ENCODE results near the gene TLE2.

Gene TLE2

DNA sequence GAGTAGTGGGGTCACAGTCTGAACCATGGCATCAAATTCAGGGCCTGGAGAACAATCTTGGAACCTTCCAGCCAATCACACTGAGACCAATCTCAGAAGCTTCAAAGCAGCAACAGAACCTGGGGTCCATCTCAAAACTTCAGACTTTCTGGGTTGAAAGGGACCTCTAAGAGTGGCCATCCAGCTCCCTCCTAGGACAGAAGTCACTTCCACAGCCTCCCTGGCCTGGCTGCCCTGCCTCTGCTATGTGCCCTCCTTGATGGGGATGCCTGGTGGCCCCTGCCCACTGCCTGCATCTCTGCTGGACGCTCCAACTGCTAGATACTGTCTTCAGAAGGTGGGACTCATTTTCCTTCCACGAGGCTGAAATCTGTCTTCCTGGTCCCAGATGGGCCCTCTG is 1.8 kb downstream of the TLE2 start:
- Histone ChIP-seq H3K36me3 (ENCODE audit: control insufficient read depth in 2 of 2, insufficient read depth in 2 of 2, low read length in 2 of 2) (no peaks in the 10 kb centered on the region), H3K4me1 (ENCODE audit: control insufficient read depth in 2 of 2, insufficient read depth in 2 of 2, low read length in 2 of 2) (peaks cover 10% of the 10 kb centered on the region in 2 donors), H3K4me3 (ENCODE audit: low read length in 2 of 2) (no peak overlapping the region), H3K9me3 (ENCODE audit: control insufficient read depth in 2 of 2, low read length in 2 of 2) (no peaks in the 10 kb centered on the region), H3K27ac (ENCODE audit: low read depth in 2 of 2, low read length in 2 of 2) (no peak overlapping the region), H3K27me3 (ENCODE audit: control insufficient read depth in 2 of 2, insufficient read depth in 2 of 2, low read length in 2 of 2) (no peaks in the 10 kb centered on the region), H3K9ac (ENCODE audit: low read depth in 1 of 2, low read length in 2 of 2) (no peak overlapping the region)

DNA sequence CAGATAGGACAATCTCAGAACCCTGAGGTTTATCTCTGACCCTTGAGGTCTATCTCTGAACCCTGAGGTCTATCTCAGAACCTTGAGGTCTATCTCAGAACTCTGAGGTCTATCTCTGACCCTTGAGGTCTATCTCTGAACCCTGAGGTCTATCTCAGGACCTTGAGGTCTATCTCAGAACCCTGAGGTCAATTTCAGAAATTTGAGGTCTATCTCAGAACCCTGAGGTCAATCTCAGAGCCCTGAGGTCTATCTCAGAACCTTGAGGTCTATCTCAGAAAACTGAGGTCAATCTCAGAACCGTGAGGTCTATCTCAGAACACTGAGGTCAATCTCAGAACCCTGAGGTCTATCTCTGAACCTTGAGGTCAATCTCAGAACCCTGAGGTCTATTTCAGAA is 2.3 kb downstream of the TLE2 start:
- no peak overlapping the region for H3K27ac ChIP-seq (ENCODE audit: low read depth in 2 of 2, low read length in 2 of 2)
- no peaks in the 10 kb centered on the region for H3K27me3 ChIP-seq (ENCODE audit: control insufficient read depth in 2 of 2, insufficient read depth in 2 of 2, low read length in 2 of 2)
- no peaks in the 10 kb centered on the region for H3K9me3 ChIP-seq (ENCODE audit: control insufficient read depth in 2 of 2, low read length in 2 of 2)
- H3K36me3 ChIP-seq (ENCODE audit: control insufficient read depth in 2 of 2, insufficient read depth in 2 of 2, low read length in 2 of 2): no peaks in the 10 kb centered on the region
- no peak overlapping the region for H3K9ac ChIP-seq (ENCODE audit: low read depth in 1 of 2, low read length in 2 of 2)
- H3K4me3 ChIP-seq (ENCODE audit: low read length in 2 of 2): no peak overlapping the region
- H3K4me1 ChIP-seq (ENCODE audit: control insufficient read depth in 2 of 2, insufficient read depth in 2 of 2, low read length in 2 of 2): peaks cover 10% of the 10 kb centered on the region in 2 donors

DNA sequence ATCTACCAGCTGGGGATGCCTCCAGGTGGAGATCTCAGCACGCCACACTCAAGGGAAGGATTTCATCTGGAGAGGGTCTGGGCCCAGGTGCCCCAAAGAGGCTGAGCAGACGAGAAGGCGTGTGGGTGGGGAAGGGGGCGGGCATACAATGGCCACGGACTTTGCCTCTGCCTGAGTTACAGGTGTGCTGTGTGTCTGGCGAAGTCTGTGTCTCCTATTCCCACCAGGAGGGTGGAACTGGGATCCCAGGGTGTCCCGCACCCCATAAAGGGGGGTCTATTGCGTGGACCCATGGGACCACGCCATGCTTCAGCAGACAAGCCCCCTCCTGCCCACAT is 3.6 kb downstream of the TLE2 start:
- peak overlapping the region; percentile 32 to 67 for H3K9ac ChIP-seq (ENCODE audit: low read depth in 1 of 2, low read length in 2 of 2)
- peak overlapping the region; percentile 34 to 58 for H3K27ac ChIP-seq (ENCODE audit: low read depth in 2 of 2, low read length in 2 of 2)
- peak overlapping the region; percentile 48 to 49 for H3K4me3 ChIP-seq (ENCODE audit: low read length in 2 of 2)
- H3K36me3 ChIP-seq (ENCODE audit: control insufficient read depth in 2 of 2, insufficient read depth in 2 of 2, low read length in 2 of 2): no peaks in the 10 kb centered on the region
- no peaks in the 10 kb centered on the region for H3K27me3 ChIP-seq (ENCODE audit: control insufficient read depth in 2 of 2, insufficient read depth in 2 of 2, low read length in 2 of 2)
- H3K9me3 ChIP-seq (ENCODE audit: control insufficient read depth in 2 of 2, low read length in 2 of 2): no peaks in the 10 kb centered on the region
- H3K4me1 ChIP-seq (ENCODE audit: control insufficient read depth in 2 of 2, insufficient read depth in 2 of 2, low read length in 2 of 2): peaks cover 10% of the 10 kb centered on the region in 2 donors

DNA sequence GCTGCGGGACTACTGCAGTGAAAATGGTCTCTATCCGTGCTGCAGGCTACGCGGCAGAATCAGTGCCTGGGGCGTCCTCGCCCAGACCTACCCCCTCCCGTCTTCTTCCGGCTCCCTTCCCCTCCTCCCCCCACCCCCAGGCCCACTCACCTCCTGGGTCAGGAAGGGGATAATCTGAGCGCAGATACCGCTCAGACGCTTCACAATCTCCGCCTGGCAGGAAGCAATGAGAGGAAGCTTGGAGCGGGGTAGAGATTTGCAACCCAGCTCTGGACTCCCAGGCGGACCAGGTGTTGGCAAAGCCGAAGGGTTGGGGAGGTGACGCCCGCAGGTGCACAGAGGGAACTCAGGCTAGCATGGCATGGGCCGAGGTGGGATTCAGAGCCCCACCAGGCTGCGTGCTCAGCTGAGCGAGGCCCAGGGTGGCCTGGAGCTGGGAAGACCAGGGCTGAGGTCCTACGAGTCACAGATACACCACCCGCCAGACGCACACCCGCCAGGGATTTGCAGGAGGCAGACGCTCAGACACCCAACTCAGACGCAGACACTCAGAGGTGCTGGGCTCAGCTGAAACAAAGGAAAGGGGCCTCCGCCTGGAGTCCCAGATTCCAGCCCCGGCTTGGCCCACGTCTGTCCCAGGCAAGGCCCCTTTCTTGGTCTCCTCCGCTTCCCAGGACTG is 4.1 kb downstream of the TLE2 start:
- Histone ChIP-seq H3K4me3 (ENCODE audit: low read length in 2 of 2) (peak overlapping the region; percentile 49 to 50), H3K9ac (ENCODE audit: low read depth in 1 of 2, low read length in 2 of 2) (peak overlapping the region; percentile 32 to 67), H3K27ac (ENCODE audit: low read depth in 2 of 2, low read length in 2 of 2) (peak overlapping the region; percentile 34 to 58), H3K27me3 (ENCODE audit: control insufficient read depth in 2 of 2, insufficient read depth in 2 of 2, low read length in 2 of 2) (no peaks in the 10 kb centered on the region), H3K9me3 (ENCODE audit: control insufficient read depth in 2 of 2, low read length in 2 of 2) (no peaks in the 10 kb centered on the region), H3K36me3 (ENCODE audit: control insufficient read depth in 2 of 2, insufficient read depth in 2 of 2, low read length in 2 of 2) (no peaks in the 10 kb centered on the region), H3K4me1 (ENCODE audit: control insufficient read depth in 2 of 2, insufficient read depth in 2 of 2, low read length in 2 of 2) (peaks cover 10% of the 10 kb centered on the region in 2 donors)

DNA sequence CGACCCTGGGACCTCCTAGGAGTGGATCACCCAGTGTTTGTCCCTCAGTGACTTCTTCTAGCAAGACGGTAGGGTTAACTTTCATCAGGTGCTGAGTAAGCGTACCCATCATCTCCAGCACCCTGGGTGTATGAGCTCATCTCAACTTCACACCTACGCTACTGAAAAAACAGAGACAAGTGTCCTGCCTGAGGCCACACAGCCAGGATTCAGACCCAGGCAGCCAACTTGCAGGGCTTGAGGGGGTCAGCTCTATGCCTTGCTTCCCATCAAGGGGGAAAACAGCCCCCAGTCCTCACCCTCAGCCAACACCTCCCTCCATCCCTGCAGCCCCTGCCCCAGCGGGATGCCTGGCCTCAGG is 4.6 kb downstream of the TLE2 start:
- H3K4me1 ChIP-seq (ENCODE audit: control insufficient read depth in 2 of 2, insufficient read depth in 2 of 2, low read length in 2 of 2): peaks cover 10% of the 10 kb centered on the region in 2 donors
- peak overlapping the region in 1 of 2 donors; percentile 67 for H3K9ac ChIP-seq (ENCODE audit: low read depth in 1 of 2, low read length in 2 of 2)
- H3K27me3 ChIP-seq (ENCODE audit: control insufficient read depth in 2 of 2, insufficient read depth in 2 of 2, low read length in 2 of 2): no peaks in the 10 kb centered on the region
- H3K4me3 ChIP-seq (ENCODE audit: low read length in 2 of 2): peak overlapping the region in 1 of 2 donors; percentile 50
- peak overlapping the region in 1 of 2 donors; percentile 58 for H3K27ac ChIP-seq (ENCODE audit: low read depth in 2 of 2, low read length in 2 of 2)
- H3K36me3 ChIP-seq (ENCODE audit: control insufficient read depth in 2 of 2, insufficient read depth in 2 of 2, low read length in 2 of 2): peaks cover 0 to 2% of the 10 kb centered on the region in 2 donors
- no peaks in the 10 kb centered on the region for H3K9me3 ChIP-seq (ENCODE audit: control insufficient read depth in 2 of 2, low read length in 2 of 2)

DNA sequence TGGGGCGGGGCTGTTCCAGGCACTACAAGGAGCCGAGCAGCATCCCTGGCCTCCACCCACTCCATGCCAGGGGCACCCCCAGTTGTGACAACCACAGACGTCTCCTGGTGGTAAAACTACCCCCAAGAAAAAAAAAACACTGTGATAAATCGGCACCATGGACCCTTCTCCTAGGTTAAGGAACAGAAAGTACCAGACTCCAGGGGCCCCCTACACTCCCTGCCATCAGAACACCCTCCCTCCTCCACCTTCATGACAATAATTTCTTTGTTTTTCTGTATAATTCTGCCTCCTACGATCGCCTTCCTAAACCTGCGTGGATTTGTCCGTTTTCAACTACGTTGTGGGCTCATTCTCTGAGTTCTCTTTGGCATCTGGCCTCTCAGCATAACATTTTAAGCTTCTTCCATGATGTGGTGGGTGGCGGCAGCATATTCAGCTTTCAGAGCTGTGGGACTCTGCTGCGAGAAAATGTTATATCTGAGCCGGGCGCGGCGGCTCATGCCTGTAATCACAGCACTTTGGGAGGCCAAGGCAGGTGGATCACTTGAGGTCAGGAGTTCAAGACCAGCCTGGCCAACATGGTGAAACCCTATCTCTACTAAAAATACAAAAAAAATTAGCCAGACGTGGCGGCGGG is 8.6 kb downstream of the TLE2 start:
- H3K9me3 ChIP-seq (ENCODE audit: control insufficient read depth in 2 of 2, low read length in 2 of 2): no peaks in the 10 kb centered on the region
- no peak overlapping the region for H3K27ac ChIP-seq (ENCODE audit: low read depth in 2 of 2, low read length in 2 of 2)
- H3K4me1 ChIP-seq (ENCODE audit: control insufficient read depth in 2 of 2, insufficient read depth in 2 of 2, low read length in 2 of 2): peaks cover 5 to 6% of the 10 kb centered on the region in 2 donors
- peaks cover 0 to 4% of the 10 kb centered on the region in 2 donors for H3K36me3 ChIP-seq (ENCODE audit: control insufficient read depth in 2 of 2, insufficient read depth in 2 of 2, low read length in 2 of 2)
- no peak overlapping the region for H3K9ac ChIP-seq (ENCODE audit: low read depth in 1 of 2, low read length in 2 of 2)
- no peaks in the 10 kb centered on the region for H3K27me3 ChIP-seq (ENCODE audit: control insufficient read depth in 2 of 2, insufficient read depth in 2 of 2, low read length in 2 of 2)
- no peak overlapping the region for H3K4me3 ChIP-seq (ENCODE audit: low read length in 2 of 2)

DNA sequence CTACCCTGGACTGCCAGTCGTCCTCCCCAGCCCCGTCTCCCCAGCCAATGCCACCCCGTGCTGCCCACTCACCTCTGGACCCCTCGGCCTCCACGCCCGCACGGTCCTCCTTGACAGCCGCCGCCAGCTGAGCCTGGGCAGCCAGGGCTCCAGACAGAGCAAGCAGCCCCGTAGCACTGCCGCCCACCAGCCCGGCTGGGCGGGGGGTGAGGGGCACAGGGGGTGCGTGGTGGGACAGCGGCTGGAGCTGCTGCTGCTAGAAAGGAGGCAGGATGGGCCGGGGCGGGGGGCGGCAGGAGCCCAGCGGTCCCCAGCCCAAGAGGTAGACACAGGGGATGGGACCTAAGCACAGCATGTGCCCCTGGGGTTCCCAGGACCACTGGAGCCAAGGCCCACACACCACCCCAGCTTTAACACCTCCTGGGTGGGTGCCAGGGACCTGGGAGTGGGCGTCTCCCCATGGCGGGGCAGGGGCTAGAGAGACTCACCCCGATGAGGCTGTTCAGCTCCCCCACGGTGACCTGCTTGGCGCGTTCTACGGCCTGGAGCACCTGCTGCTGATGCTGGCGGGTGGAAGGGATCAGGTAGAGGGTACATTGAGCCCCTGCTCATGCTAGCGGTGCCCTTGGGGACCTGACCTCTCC is 9.7 kb downstream of the TLE2 start:
- H3K36me3 ChIP-seq (ENCODE audit: control insufficient read depth in 2 of 2, insufficient read depth in 2 of 2, low read length in 2 of 2): peaks cover 0 to 8% of the 10 kb centered on the region in 2 donors
- no peak overlapping the region for H3K27ac ChIP-seq (ENCODE audit: low read depth in 2 of 2, low read length in 2 of 2)
- no peaks in the 10 kb centered on the region for H3K4me1 ChIP-seq (ENCODE audit: control insufficient read depth in 2 of 2, insufficient read depth in 2 of 2, low read length in 2 of 2)
- H3K9me3 ChIP-seq (ENCODE audit: control insufficient read depth in 2 of 2, low read length in 2 of 2): no peaks in the 10 kb centered on the region
- H3K9ac ChIP-seq (ENCODE audit: low read depth in 1 of 2, low read length in 2 of 2): no peak overlapping the region
- H3K27me3 ChIP-seq (ENCODE audit: control insufficient read depth in 2 of 2, insufficient read depth in 2 of 2, low read length in 2 of 2): no peaks in the 10 kb centered on the region
- no peak overlapping the region for H3K4me3 ChIP-seq (ENCODE audit: low read length in 2 of 2)

DNA sequence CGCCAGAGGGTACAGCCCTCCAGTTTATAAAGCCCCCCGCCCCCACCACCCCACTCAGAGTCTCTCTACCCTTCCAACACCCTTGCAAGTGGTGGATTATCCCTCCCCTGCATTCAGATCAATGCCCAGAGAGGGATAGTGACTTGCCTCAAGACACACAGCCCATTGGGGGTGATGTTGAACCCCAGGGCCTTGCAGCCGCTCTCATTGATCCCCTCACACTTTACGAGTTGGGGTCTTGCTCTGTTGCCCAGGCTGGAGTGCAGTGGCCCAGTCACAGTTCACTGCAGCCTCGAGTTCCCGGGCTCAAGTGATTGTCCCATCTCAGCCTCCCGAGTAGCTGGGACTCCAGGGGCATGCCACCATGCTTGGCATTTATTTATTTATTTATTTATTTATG is 11.2 kb downstream of the TLE2 start:
- Histone ChIP-seq H3K27me3 (ENCODE audit: control insufficient read depth in 2 of 2, insufficient read depth in 2 of 2, low read length in 2 of 2) (no peaks in the 10 kb centered on the region), H3K36me3 (ENCODE audit: control insufficient read depth in 2 of 2, insufficient read depth in 2 of 2, low read length in 2 of 2) (peaks cover 0 to 11% of the 10 kb centered on the region in 2 donors), H3K9me3 (ENCODE audit: control insufficient read depth in 2 of 2, low read length in 2 of 2) (no peaks in the 10 kb centered on the region), H3K4me3 (ENCODE audit: low read length in 2 of 2) (no peak overlapping the region), H3K27ac (ENCODE audit: low read depth in 2 of 2, low read length in 2 of 2) (no peak overlapping the region), H3K4me1 (ENCODE audit: control insufficient read depth in 2 of 2, insufficient read depth in 2 of 2, low read length in 2 of 2) (no peaks in the 10 kb centered on the region), H3K9ac (ENCODE audit: low read depth in 1 of 2, low read length in 2 of 2) (no peak overlapping the region)

DNA sequence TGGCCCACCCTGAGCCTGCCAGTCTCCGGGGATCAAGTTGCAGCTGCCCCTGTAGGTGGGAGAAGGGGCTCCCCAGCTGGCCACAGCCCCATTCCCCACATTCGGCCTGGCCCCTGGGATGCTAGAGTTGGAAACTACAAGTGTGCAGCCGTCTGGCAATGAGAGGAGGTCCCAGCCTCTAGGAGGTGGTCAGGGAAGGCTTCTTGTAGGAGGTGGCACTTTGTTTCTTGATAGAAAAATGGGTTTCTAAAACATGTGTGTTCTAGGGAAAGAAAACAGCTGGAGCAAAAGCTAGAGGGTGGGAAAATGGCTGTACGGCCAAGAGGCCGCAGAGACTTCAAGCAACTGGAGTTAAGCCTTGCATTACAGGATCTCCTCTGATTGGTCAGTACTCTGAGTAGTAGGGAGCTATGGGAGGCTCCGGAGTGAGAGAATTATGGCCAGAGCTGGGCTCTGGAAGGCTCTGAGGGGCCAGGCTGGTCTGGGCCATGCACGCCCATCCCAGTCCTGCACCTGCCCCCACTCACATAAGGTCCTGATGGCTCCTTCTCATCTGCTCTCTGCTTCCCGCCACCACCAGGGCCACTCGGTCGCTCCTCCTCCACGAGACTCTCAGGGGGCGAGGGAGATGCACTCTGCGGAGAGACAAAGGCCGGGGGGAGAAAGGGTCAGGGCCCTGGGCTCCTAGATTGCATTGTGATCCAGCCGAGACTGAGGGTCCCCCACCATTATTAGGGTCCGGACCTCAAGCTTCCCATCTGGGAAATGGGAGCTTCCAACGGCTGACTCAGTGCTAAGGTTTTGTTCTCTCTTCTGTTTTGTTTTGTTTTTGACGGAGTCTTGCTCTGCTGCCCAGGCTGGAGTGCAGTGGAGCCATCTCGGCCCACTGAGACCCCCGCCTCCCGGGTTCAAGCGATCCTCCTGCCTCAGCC is 13.7 kb downstream of the TLE2 start:
- Histone ChIP-seq H3K27ac (ENCODE audit: low read depth in 2 of 2, low read length in 2 of 2) (no peak overlapping the region), H3K9ac (ENCODE audit: low read depth in 1 of 2, low read length in 2 of 2) (no peak overlapping the region), H3K36me3 (ENCODE audit: control insufficient read depth in 2 of 2, insufficient read depth in 2 of 2, low read length in 2 of 2) (peaks cover 9 to 16% of the 10 kb centered on the region in 2 donors), H3K9me3 (ENCODE audit: control insufficient read depth in 2 of 2, low read length in 2 of 2) (no peaks in the 10 kb centered on the region), H3K4me3 (ENCODE audit: low read length in 2 of 2) (no peak overlapping the region), H3K4me1 (ENCODE audit: control insufficient read depth in 2 of 2, insufficient read depth in 2 of 2, low read length in 2 of 2) (no peaks in the 10 kb centered on the region), H3K27me3 (ENCODE audit: control insufficient read depth in 2 of 2, insufficient read depth in 2 of 2, low read length in 2 of 2) (no peaks in the 10 kb centered on the region)

Data from mucosa of rectum (tissue), 2 donors.